HL-60/S4 treated with retinoic acid at 250 ng/mL for 4 days and 3 days (cell line): ENCODE measurements around the gene NUCB1.
"Not testable (repeated sequence)": the region's sequence is repeated elsewhere in the genome, so short reads cannot be mapped to it uniquely, and the experiment has no call there.

Experiments used
- in situ Hi-C: fragments of 300-500 bp; cut with MboI; formaldehyde crosslinking; loops from 2 replicates; pipeline ENCODE4 v1.7.0; 2022; ENCODE audit warnings: low sequenced_read_pairs

The NUCB1 gene

GRCh38 chr19:48874303-48875135 lies 25.6 kb upstream of the NUCB1 start:
- in situ Hi-C loops: no loop called here

- in situ Hi-C loops: not testable (repeated sequence)
Measured at GRCh38 chr19:48876043-48876981, 23.8 kb upstream of the NUCB1 start.

DNA sequence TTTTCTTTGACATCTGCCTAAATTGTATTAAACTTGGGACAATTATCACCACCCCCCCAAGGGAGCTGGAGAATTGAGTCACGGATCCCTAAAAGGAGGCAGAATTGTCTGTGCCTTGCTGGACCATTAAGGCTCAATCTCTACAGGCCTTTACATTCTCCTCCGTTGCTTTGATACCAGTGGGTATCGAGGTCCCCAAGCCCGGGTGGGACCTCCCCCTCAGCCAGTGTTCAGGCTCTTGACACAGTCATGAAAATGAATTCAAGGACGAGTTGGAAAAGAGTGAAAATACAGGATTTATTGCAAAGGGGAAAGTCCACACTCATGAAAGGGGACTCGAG lies 22.3 kb upstream of the NUCB1 start:
- in situ Hi-C loops: no loop called here

DNA sequence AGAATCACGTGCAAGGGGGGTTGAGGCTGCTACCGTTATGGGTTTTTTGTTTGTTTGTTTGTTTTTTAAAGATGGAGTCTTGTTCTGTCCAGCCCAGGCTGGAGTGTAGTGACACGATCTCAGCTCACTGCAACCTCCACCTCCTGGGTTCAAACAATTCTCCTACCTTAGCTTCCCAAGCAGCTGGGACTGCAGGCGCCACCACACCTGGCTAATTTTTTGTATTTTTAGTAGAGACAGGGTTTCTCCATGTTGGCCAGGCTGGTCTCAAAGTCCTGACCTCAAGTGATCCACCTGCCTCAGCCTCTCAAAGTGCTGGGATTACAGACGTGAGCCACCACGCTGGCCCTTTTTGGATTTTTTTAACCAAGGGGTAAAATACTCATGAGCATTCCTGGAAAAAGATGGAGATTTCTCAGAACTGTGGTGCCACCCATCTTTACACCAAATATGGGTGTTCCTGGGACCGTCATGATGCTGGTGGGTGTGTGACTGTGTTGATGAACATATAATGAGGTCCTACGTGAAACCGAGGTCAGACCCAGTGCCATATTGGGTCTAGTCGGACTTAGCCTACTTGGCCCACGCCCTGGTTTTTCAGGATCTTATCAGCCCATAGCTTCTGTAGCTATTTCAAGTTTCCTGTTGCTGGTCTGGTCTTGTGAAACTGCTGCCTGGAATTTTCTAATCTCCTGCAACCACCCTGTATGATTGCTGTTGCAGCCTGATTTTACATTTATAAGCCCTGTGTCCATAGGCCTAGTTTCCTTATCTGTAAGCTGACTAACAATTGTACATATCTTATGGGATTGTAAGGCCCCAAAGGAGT lies 21.7 kb upstream of the NUCB1 start:
- in situ Hi-C loops: no loop called here

GRCh38 chr19:48879025-48879637 lies 21.0 kb upstream of the NUCB1 start:
- in situ Hi-C loops: no loop called here

DNA sequence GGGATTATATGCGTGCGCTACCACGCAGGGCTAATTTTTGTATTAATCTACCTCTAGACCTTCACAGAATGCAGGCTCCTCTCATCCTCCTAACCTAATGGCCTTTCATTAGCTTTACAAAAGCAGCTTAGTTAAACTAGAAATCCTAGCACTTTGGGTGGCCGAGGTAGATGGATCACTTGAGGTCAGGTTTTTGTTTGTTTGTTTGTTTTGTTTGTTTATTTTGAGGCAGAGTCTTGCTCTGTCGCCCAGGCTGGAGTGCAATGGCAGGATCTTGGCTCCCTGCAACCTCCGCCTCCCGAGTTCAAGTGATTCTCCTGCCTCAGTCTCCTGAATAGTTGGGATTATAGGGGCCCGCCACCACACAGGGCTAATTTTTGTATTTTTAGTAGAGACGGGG lies 20.4 kb upstream of the NUCB1 start:
- in situ Hi-C loops: not testable (repeated sequence)

GRCh38 chr19:48881741-48882657 lies 18.1 kb upstream of the NUCB1 start:
- in situ Hi-C loops: no loop called here

- in situ Hi-C loops: no loop called here
Measured at GRCh38 chr19:48883726-48884125, 16.4 kb upstream of the NUCB1 start.

GRCh38 chr19:48887861-48888612 lies 12.1 kb upstream of the NUCB1 start:
- in situ Hi-C loops: no loop called here

DNA sequence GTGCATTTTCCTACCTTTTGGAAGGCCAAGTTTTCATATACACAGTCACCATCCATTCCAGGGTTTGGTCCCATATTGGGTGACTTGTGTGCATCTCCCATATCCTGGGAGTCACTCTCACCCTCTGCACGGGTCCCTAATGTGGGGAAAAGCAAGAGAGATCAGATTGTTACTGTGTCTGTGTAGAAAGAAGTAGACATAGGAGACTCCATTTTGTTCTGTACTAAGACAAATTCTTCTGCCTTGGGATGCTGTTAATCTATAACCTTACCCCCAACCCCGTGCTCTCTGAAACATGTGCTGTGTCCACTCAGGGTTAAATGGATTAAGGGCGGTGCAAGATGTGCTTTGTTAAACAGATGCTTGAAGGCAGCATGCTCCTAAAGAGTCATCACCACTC lies 10.6 kb upstream of the NUCB1 start:
- in situ Hi-C loops: not testable (repeated sequence)

- in situ Hi-C loops: no loop called here
Measured at GRCh38 chr19:48890551-48890950, 9.6 kb upstream of the NUCB1 start.

- in situ Hi-C loops: no loop called here
Measured at GRCh38 chr19:48895226-48895625, 4.9 kb upstream of the NUCB1 start.

GRCh38 chr19:48896191-48896720 lies 3.9 kb upstream of the NUCB1 start:
- in situ Hi-C loops: no loop called here

DNA sequence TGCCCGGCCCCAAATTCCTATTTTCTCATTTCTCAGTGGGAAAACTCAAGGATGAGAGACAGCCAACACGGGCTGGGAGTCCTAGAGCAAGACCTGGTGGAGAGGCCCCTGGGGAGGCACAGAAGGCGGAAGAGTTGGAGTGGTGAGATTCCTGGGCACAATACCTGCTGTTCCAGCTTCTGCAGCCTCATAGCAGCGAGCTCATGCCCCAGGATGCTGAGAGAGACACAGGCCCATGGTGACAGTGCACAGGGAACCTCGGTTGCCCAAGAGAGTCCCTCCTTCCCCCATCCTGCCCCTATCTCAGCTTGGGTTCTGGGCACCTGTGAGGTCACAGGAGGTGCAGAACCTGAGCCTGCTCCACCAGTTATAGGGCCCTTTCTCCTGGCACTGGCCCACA lies 2.9 kb upstream of the NUCB1 start:
- in situ Hi-C loops: no loop called here

DNA sequence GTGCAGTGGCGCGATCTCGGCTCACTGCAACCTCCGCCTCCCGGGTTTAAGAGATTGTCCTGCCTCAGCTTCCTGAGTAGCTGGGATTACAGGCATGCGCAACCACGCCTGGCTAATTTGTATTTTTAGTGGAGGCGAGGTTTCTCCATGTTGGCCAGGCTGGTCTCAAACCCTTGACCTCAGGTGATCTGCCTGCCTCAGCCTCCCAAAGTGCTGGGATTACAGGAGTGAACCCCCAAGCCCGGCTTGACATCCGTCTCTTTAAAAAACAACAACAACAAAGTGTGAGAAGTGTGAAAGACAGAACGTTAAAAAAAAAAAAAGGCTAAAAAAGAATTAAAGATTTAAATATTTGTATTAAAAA lies 744 bp upstream of the NUCB1 start:
- in situ Hi-C loops: not testable (repeated sequence)

GRCh38 chr19:48900477-48901406 lies 630 bp downstream of the NUCB1 start:
- in situ Hi-C loops: no loop called here

DNA sequence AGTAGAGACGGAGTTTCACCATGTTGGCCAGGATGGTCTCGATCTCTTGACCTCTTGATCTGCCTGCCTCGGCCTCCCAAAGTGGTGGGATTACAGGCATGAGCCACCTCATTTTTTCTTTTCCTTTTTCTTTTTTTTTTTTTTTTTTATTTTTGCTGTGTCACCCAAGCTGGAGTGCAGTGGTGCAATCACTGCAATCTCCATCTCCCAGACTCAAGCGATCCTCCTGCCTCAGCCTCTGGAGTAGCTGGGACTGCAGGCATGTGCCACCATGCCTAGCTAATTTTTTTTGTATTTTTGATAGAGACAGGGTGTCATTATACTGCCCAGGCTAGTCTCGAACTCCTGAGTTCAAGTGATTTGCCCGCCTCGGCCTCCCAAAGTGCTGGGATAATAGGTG lies 2.2 kb downstream of the NUCB1 start:
- in situ Hi-C loops: not testable (repeated sequence)

DNA sequence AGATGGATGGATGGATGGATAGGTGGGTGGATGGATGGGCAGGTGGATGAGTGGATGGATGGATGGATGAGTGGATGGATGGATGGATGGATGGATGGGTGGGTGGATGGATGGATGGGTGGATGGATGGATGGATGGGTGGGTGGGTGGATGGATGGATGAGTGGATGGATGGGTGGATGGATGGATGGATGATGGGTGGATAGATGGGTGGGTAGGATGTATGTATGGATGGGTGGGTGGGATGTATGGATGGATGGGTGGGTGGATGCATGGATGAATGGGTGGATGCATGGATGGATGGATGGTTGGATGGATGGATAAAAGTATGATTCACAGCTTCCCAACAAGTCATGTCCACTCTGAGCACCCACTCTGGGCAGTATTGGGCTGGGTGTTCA lies 3.7 kb downstream of the NUCB1 start:
- in situ Hi-C loops: not testable (repeated sequence)
